ENCODE data around the gene COA8. TPM values are rescaled to one million over a fixed set of nuclear protein-coding genes. Genes with fewer than 3 reads are reported as not detected.

COA8 gene
- total RNA-seq, 1 donor from 2014 or later: 37.4 TPM

GRCh38 chr14:103545915-103546651 lies 16.7 kb upstream of the COA8 start:
- ATAC-seq (no peak), DNase-seq (ENCODE audit: low spot score) (peak; percentile 64)
- intact Hi-C loops (cut with DNase I): loop anchor here (2.0 to 5.0 kb wide), 3 partner anchors 27 to 1389 kb away; no protein-coding TSS in a partner anchor

- intact Hi-C loops (cut with DNase I): loop anchor here (2.0 to 5.0 kb wide), 3 partner anchors 28 to 1390 kb away; no protein-coding TSS in a partner anchor
- ATAC-seq: peak; percentile 19
- peak; percentile 88 for DNase-seq (ENCODE audit: low spot score)
These were observed 15.9 kb upstream of the COA8 start for GRCh38 chr14:103546652-103547454.

- intact Hi-C loops (cut with DNase I): loop anchor here (2.0 to 5.0 kb wide), 3 partner anchors 29 to 1390 kb away; no protein-coding TSS in a partner anchor
- DNase-seq (ENCODE audit: low spot score): no peak
- no peak for ATAC-seq
These were observed 15.3 kb upstream of the COA8 start for GRCh38 chr14:103547455-103547940.

GRCh38 chr14:103547941-103548462 lies 14.8 kb upstream of the COA8 start:
- intact Hi-C loops (cut with DNase I): loop anchor here (2.0 to 5.0 kb wide), 3 partner anchors 29 to 1391 kb away; no protein-coding TSS in a partner anchor
- no peak for ATAC-seq
- DNase-seq (ENCODE audit: low spot score): no peak

GRCh38 chr14:103548463-103549351 lies 14.1 kb upstream of the COA8 start:
- intact Hi-C loops (cut with DNase I): loop anchor here (5.0 kb wide), 2 partner anchors 46 to 1391 kb away; no protein-coding TSS in a partner anchor
- ATAC-seq: no peak
- DNase-seq (ENCODE audit: low spot score): no peak

GRCh38 chr14:103549361-103550311 lies 13.1 kb upstream of the COA8 start:
- ATAC-seq (peak; percentile 2), DNase-seq (ENCODE audit: low spot score) (peak; percentile 67)
- intact Hi-C loops (cut with DNase I): loop anchor here (5.0 to 10.0 kb wide), 3 partner anchors 47 to 1392 kb away; no protein-coding TSS in a partner anchor

- ATAC-seq (peak; percentile 36), DNase-seq (ENCODE audit: low spot score) (no peak)
- intact Hi-C loops (cut with DNase I): loop anchor here (10.0 kb wide), 1 partner anchor 946 kb away; no protein-coding TSS in a partner anchor
These were observed 12.1 kb upstream of the COA8 start for GRCh38 chr14:103550451-103551337.

- peak; percentile 61 for ATAC-seq
- intact Hi-C loops (cut with DNase I): loop anchor here (10.0 kb wide), 1 partner anchor 947 kb away; no protein-coding TSS in a partner anchor
- peak; percentile 76 for DNase-seq (ENCODE audit: low spot score)
These were observed 11.4 kb upstream of the COA8 start for GRCh38 chr14:103551338-103551762.

GRCh38 chr14:103552011-103552845 lies 10.5 kb upstream of the COA8 start:
- DNase-seq (ENCODE audit: low spot score) (peak; percentile 70), ATAC-seq (peak; percentile 77)
- intact Hi-C loops (cut with DNase I): loop anchor here (10.0 kb wide), 1 partner anchor 947 kb away; no protein-coding TSS in a partner anchor

GRCh38 chr14:103552846-103553210 lies 9.9 kb upstream of the COA8 start:
- intact Hi-C loops (cut with DNase I): loop anchor here (10.0 kb wide), 1 partner anchor 948 kb away; no protein-coding TSS in a partner anchor
- ATAC-seq: no peak
- no peak for DNase-seq (ENCODE audit: low spot score)

- no peak for DNase-seq (ENCODE audit: low spot score)
These were observed 7.0 kb upstream of the COA8 start for GRCh38 chr14:103555559-103556337.

GRCh38 chr14:103556946-103557758 lies 5.6 kb upstream of the COA8 start:
- DNase-seq (ENCODE audit: low spot score) (no peak), ATAC-seq (no peak)
- intact Hi-C loops (cut with DNase I): loop anchor here (10.0 kb wide), 1 partner anchor 952 kb away; no protein-coding TSS in a partner anchor

More at GRCh38 chr14:103555559-103556337, 7.0 kb upstream of the COA8 start:
- intact Hi-C loops (cut with DNase I): loop anchor here (10.0 kb wide), 1 partner anchor 951 kb away; no protein-coding TSS in a partner anchor
- no peak for ATAC-seq

Measured in sciatic nerve (tissue), 2 donors.